H1 (cell line): ENCODE measurements around the gene SYT13. TPM values are rescaled to one million over a fixed set of nuclear protein-coding genes. Genes with fewer than 3 reads are reported as not detected.

Source experiments
- CREB1 ChIP-seq: IDR thresholded peaks from 2 replicates; pipeline ENCODE4 v1.6.1; 2012; ENCODE audit warnings: inconsistent platforms
- JUND ChIP-seq: IDR thresholded peaks from 2 replicates; pipeline ENCODE4 v1.6.1; 2011; ENCODE audit warnings: mild to moderate bottlenecking, improper control_type of control experiment, low read length
- POU5F1 ChIP-seq: IDR thresholded peaks from 2 replicates; pipeline ENCODE4 v1.6.1; 2011; ENCODE audit warnings: low read depth, mild to moderate bottlenecking, low read length, moderate library complexity
- RNF2 ChIP-seq: fragments of 200-900, 300-1000 bp; sonication (generic); IDR thresholded peaks from 2 replicates; pipeline ENCODE4 v1.7.1; 2016; ENCODE audit warnings: borderline replicate concordance, low read depth, mild to moderate bottlenecking, antibody characterized with exemption, low read length; ENCODE audit not compliant: poor library complexity, severe bottlenecking; ENCODE audit errors: missing control alignments
- SIRT6 ChIP-seq: IDR thresholded peaks from one replicate; pipeline ENCODE4 v1.7.1; 2012; ENCODE audit warnings: low read length, inconsistent platforms
- TAF7 ChIP-seq: optimal IDR thresholded peaks from 2 replicates; pipeline ENCODE3; 2011; ENCODE audit warnings: low read depth, mild to moderate bottlenecking, inconsistent platforms, low read length, moderate library complexity, borderline replicate concordance
- YY1 ChIP-seq: IDR thresholded peaks from 2 replicates; pipeline ENCODE4 v1.6.1; 2011; ENCODE audit warnings: low read depth, mild to moderate bottlenecking, low read length
- polyA plus RNA-seq, 7 experiments: library from polyadenylated mRNA; depleted of rRNA in 3 of 7; stranded (reverse) in 5 of 7; unstranded in 2 of 7; fragments of >200 nt in 5 of 7; fragments of 200-250 nt in 2 of 7; gene quantifications; 1 replicate in 5 of 7; 2 replicates in 1 of 7; 4 replicates in 1 of 7; pipeline versions ENCODE4 v1.2.1 to v1.2.3, GENCODE V29; 2011 to 2013; ENCODE audit warnings: missing spikeins in 2 of 7, mixed read lengths in 2 of 7
- total RNA-seq: library from RNA; stranded (reverse); fragmentation: NEBNext Ultra II Directional; extraction: Animal tissue kit (Norgen Biotek cat#: 25700); gene quantifications from 2 replicates; pipeline ENCODE4 v1.2.1, GENCODE V29; 2021

SYT13 gene
- total and polyA plus RNA-seq, 2 of the 8 experiments (the other 6 are each of a cell fraction or from before 2014, with no cell fraction given), result 4.8 to 13.2 TPM

- TF ChIP-seq RNF2 (no peak), YY1 (no peak), JUND (no peak), TAF7 (no peak), CREB1 (no peak), POU5F1 (no peak), SIRT6 (no peak)
- TF ChIP-seq, all 59 proteins: peak for 0
Observed at GRCh38 chr11:45323601-45324249, 37.6 kb upstream of the SYT13 start (continued).
